WTC11 (cell line): ENCODE results near the gene PHLDB3. TPM values are rescaled to one million over a fixed set of nuclear protein-coding genes. Genes with fewer than 3 reads are reported as not detected.

Experiments used
- ATAC-seq: fragments of 200-7000 bp; cut with Tn5 transposase; 2 replicates; pipeline ENCODE4 v1.10.0; 2021; ENCODE audit warnings: mild to moderate bottlenecking, moderate library complexity
- CTCF ChIA-PET: fragments of 300-600 bp; sonication (Branson Sonifier 250); formaldehyde crosslinking; loops from one replicate; lab custom pipeline; 2021; ENCODE audit warnings: antibody characterized with exemption; lab: Charles Lee
- POLR2A ChIA-PET: fragments of 350-600 bp; sonication (Branson Sonifier 250); formaldehyde crosslinking; loops from one replicate; lab custom pipeline; 2021; ENCODE audit warnings: antibody characterized with exemption; lab: Charles Lee
- DNase-seq: peaks from one replicate; pipeline ENCODE4 v3.0.0; 2021; ENCODE audit warnings: low spot score
- H3K27ac Mint-ChIP-seq: 2 replicates; pipeline ENCODE4 v1.8.0; 2021; ENCODE audit warnings: mixed read lengths
- H3K27me3 Mint-ChIP-seq: 2 replicates; pipeline ENCODE4 v1.8.0; 2021; ENCODE audit warnings: low read depth, mild to moderate bottlenecking, moderate library complexity, mixed read lengths
- H3K36me3 Mint-ChIP-seq: 2 replicates; pipeline ENCODE4 v1.8.0; 2021; ENCODE audit warnings: mixed read lengths
- H3K4me1 Mint-ChIP-seq: 2 replicates; pipeline ENCODE4 v1.8.0; 2022; ENCODE audit warnings: mixed read lengths
- H3K4me3 Mint-ChIP-seq: 2 replicates; pipeline ENCODE4 v1.8.0; 2021; ENCODE audit warnings: mild to moderate bottlenecking, moderate library complexity, mixed read lengths
- H3K9me3 Mint-ChIP-seq: 2 replicates; pipeline ENCODE4 v1.8.0; 2021; ENCODE audit warnings: mixed read lengths
- ATF1 ChIP-seq: sonication (generic); formaldehyde crosslinking; IDR thresholded peaks from 2 replicates; pipeline ENCODE4 v1.8.1; 2023; ENCODE audit warnings: mild to moderate bottlenecking, moderate library complexity, missing genetic modification reagents
- CDX4 ChIP-seq: fragments of 250-450 bp; sonication (Bioruptor Pico); IDR thresholded peaks from 2 replicates; pipeline ENCODE4 v1.9.0; 2021; ENCODE audit warnings: moderate library complexity, mild to moderate bottlenecking, inconsistent platforms, borderline replicate concordance
- CREM ChIP-seq: sonication (generic); formaldehyde crosslinking; IDR thresholded peaks from 2 replicates; pipeline ENCODE4 v1.8.1; 2022; ENCODE audit warnings: mild to moderate bottlenecking, missing genetic modification reagents, moderate library complexity
- CTCF ChIP-seq: fragments of 200-600 bp; IDR thresholded peaks from 2 replicates; pipeline ENCODE4 v1.8.0; 2022; ENCODE audit warnings: antibody characterized with exemption
- ERG ChIP-seq: fragments of 250-450 bp; sonication (Bioruptor Pico); IDR thresholded peaks from 2 replicates; pipeline ENCODE4 v1.8.0; 2021; ENCODE audit warnings: mild to moderate bottlenecking
- FOXP4 ChIP-seq: sonication (generic); formaldehyde crosslinking; IDR thresholded peaks from 2 replicates; pipeline ENCODE4 v1.8.0; 2022; ENCODE audit warnings: mild to moderate bottlenecking, missing genetic modification reagents
- JUN ChIP-seq: sonication (generic); formaldehyde crosslinking; IDR thresholded peaks from 2 replicates; pipeline ENCODE4 v1.8.0; 2023; ENCODE audit warnings: mild to moderate bottlenecking, missing genetic modification reagents
- NFYB ChIP-seq: sonication (generic); formaldehyde crosslinking; conservative IDR thresholded peaks from 2 replicates; pipeline ENCODE4 v1.8.0; 2022; ENCODE audit warnings: low read depth, missing genetic modification reagents
- SMAD4 ChIP-seq: sonication (generic); formaldehyde crosslinking; IDR thresholded peaks from 2 replicates; pipeline ENCODE4 v1.8.0; 2022; ENCODE audit warnings: mild to moderate bottlenecking, missing genetic modification reagents
- ZNF219 ChIP-seq: sonication (generic); formaldehyde crosslinking; IDR thresholded peaks from 2 replicates; pipeline ENCODE4 v1.8.0; 2023; ENCODE audit warnings: missing genetic modification reagents, mild to moderate bottlenecking, borderline replicate concordance
- ZNF232 ChIP-seq: sonication (generic); formaldehyde crosslinking; IDR thresholded peaks from 2 replicates; pipeline ENCODE4 v1.8.0; 2022; ENCODE audit warnings: mild to moderate bottlenecking, missing genetic modification reagents
- total RNA-seq: library from RNA; stranded (reverse); gene quantifications from 3 replicates; pipeline ENCODE4 v1.2.3, GENCODE V29; 2021

Gene PHLDB3
- total RNA-seq, 1 experiment from 2014 or later: 14.6 TPM

DNA sequence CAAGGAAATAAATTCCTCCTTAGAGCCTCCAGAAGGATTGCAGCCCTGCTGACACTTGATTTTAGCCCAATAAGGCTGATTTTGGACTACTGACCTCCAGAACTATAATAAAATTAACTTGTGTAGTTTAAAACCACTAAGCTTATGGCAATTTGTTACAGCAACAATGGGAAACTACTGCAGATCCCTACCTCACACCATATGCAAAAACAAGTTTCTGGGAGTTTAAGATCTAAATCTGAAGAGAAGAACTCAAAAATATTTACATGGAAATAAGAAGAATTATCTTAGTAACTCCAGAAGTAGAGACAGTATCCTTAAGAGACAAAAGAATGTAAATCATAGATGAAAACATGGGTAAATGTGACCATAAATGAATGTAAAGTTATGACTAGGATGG, 34.4 kb upstream of the PHLDB3 start (continued):
- no peak for TF ChIP-seq ERG
- no peak for TF ChIP-seq CDX4 (CRISPR knock-in tag)
- no peak for TF ChIP-seq ATF1 (CRISPR knock-in tag)
- no peak for TF ChIP-seq FOXP4 (CRISPR knock-in tag)
- no peak for TF ChIP-seq ZNF219 (CRISPR knock-in tag)
- TF ChIP-seq NFYB (CRISPR knock-in tag): no peak

DNA sequence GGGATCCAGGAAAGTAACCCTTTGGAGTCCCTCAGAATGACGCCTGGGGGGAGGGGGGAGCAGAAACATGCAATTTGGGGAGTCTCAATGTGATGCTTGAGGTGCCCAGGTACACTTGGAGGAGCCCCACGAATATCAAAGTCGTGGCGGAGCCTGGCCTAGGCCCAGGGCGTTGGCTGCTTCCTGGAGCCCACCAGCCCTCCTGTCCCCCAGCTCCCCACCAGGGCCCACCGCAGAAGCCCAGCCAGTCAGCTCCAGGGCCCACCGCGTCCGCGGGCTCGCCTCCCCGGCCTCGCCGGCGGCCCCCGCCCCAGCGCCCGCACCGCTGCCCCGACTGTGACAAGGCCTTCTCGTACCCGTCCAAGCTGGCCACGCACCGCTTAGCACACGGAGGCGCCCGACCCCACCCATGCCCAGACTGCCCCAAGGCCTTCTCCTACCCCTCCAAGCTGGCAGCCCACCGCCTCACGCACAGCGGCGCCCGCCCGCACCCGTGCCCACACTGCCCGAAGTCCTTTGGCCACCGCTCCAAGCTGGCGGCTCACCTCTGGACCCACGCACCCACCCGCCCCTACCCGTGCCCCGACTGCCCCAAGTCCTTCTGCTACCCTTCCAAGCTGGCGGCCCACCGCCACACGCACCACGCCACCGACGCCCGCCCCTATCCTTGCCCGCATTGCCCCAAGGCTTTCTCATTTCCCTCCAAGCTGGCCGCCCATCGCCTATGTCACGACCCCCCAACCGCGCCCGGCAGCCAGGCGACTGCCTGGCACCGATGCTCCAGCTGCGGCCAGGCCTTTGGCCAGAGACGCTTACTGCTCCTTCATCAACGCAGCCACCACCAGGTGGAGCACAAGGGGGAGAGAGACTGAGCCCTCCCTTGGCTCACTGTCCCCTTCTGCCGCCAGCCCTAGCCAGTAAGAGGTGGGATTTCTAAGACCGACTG, 30.5 kb upstream of the PHLDB3 start:
- Mint-ChIP-seq H3K36me3 (peaks cover 27% of the 10 kb centered on the region), H3K4me1 (peaks cover 18% of the 10 kb centered on the region), H3K4me3 (peak overlapping the region; percentile 95), H3K27me3 (peaks cover 10% of the 10 kb centered on the region), H3K27ac (peak overlapping the region; percentile 100; the same call in 1 of the 2 replicates), H3K9me3 (peaks cover 15% of the 10 kb centered on the region)
- CTCF ChIA-PET: interaction anchor here (0.6 to 4.5 kb wide), 39 partner anchors 10 to 677 kb away, joined by 3 to 152 read pairs (median 6); partner anchors contain the start of genes ETHE1, IRGQ, PHLDB3 and PINLYP
- POLR2A ChIA-PET: interaction anchor here (0.6 to 1.4 kb wide), 7 partner anchors 7 to 133 kb away, joined by 3 to 6 read pairs (median 3); partner anchors contain the start of genes IRGQ and ZNF576
- peak; percentile 92 for DNase-seq
- TF ChIP-seq CTCF: peak; percentile 41; the same call in 1 of the 2 replicates
- TF ChIP-seq JUN: no peak
- TF ChIP-seq SMAD4 (CRISPR knock-in tag): no peak
- ATAC-seq: peak; percentile 39

DNA sequence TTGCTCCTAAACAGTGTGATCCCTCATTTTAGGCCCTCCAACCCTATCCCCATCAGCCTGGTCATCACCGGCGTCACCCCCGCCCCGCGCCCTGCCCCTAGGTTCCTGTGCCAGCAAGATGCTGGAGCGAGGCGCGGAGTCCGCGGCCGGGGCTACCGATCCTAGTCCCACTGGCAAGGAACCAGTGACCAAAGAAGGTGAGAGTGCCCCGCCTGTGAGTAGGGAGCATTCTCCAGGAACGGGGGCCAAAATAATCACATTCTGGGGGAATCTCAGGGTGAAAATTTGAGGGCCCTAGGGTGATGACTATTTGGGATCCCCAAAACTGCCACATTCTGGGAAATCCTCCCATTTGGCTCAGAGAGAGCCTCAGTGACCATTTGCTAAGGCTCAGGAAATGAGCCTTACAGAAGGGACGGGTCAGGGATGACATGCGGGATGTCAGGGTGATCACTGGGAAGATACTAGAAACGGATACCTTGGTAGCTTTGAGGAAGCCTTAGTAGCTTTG, 29.8 kb upstream of the PHLDB3 start:
- Mint-ChIP-seq H3K27me3 (peaks cover 17% of the 10 kb centered on the region), H3K27ac (peak overlapping the region; percentile 100), H3K36me3 (peaks cover 20% of the 10 kb centered on the region), H3K4me3 (peak overlapping the region; percentile 95), H3K4me1 (peaks cover 18% of the 10 kb centered on the region), H3K9me3 (peaks cover 12% of the 10 kb centered on the region)
- DNase-seq: no peak
- ChIA-PET CTCF (interaction anchor here (1.1 to 4.5 kb wide), 20 partner anchors 9 to 231 kb away, joined by 4 to 152 read pairs (median 16); partner anchors contain the start of genes ETHE1, IRGQ, PHLDB3 and ZNF576), POLR2A (interaction anchor here (1.5 to 1.7 kb wide), 4 partner anchors 15 to 134 kb away, joined by 4 to 8 read pairs (median 6); partner anchors contain the start of gene PLAUR)
- no peak for ATAC-seq
- TF ChIP-seq ZNF232 (CRISPR knock-in tag): no peak
- no peak for TF ChIP-seq CREM (CRISPR knock-in tag)
